Measurements from ENCODE around the gene REXO4.

GRCh38 chr9:133449760-133450159 lies 31.9 kb upstream of the REXO4 start:
- TF ChIP-seq, protein P1, sequence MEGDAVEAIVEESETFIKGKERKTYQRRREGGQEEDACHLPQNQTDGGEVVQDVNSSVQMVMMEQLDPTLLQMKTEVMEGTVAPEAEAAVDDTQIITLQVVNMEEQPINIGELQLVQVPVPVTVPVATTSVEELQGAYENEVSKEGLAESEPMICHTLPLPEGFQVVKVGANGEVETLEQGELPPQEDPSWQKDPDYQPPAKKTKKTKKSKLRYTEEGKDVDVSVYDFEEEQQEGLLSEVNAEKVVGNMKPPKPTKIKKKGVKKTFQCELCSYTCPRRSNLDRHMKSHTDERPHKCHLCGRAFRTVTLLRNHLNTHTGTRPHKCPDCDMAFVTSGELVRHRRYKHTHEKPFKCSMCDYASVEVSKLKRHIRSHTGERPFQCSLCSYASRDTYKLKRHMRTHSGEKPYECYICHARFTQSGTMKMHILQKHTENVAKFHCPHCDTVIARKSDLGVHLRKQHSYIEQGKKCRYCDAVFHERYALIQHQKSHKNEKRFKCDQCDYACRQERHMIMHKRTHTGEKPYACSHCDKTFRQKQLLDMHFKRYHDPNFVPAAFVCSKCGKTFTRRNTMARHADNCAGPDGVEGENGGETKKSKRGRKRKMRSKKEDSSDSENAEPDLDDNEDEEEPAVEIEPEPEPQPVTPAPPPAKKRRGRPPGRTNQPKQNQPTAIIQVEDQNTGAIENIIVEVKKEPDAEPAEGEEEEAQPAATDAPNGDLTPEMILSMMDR (IDR thresholded peaks at IDR 0.05), result no peak
- no peak for TF ChIP-seq POLR2A (IDR thresholded peaks at IDR 0.05)
- no peak for TF ChIP-seq POLR2AphosphoS5 (IDR thresholded peaks at IDR 0.05)
- TF ChIP-seq EP300 (IDR thresholded peaks at IDR 0.05), result no peak

Measured in gastroesophageal sphincter (tissue), 3 donors.